SK-N-SH treated with all-trans-retinoic acid at 6 μM for 48 hours (cell line): ENCODE measurements around the gene ADORA3.

ENCODE experiments used
- PATZ1 ChIP-seq: fragments of 250-450 bp; sonication (Bioruptor Pico); IDR thresholded peaks from 2 replicates; pipeline ENCODE4 v1.8.0; 2020; ENCODE audit warnings: mild to moderate bottlenecking, moderate library complexity, borderline replicate concordance
- ZFP3 ChIP-seq: fragments of 250-450 bp; sonication (Bioruptor Pico); IDR thresholded peaks from 2 replicates; pipeline ENCODE4 v1.5.0; 2020; ENCODE audit warnings: mild to moderate bottlenecking, moderate library complexity
- ZFP30 ChIP-seq: fragments of 450-650 bp; formaldehyde crosslinking; IDR thresholded peaks from 2 replicates; pipeline ENCODE4 v1.5.0; 2022; ENCODE audit warnings: mild to moderate bottlenecking, moderate library complexity
- ZNF565 ChIP-seq: fragments of 450-650 bp; formaldehyde crosslinking; conservative IDR thresholded peaks from 2 replicates; pipeline ENCODE4 v1.5.0; 2020; ENCODE audit warnings: low read depth, mild to moderate bottlenecking, moderate library complexity

- no peak for TF ChIP-seq ZNF565 (CRISPR knock-in tag)
- no peak for TF ChIP-seq ZFP30 (CRISPR knock-in tag)
- TF ChIP-seq PATZ1 (CRISPR knock-in tag), result no peak
- no peak for TF ChIP-seq ZFP3 (CRISPR knock-in tag)
Measured at GRCh38 chr1:111466480-111466879, 37.0 kb downstream of the ADORA3 start.
